ENCODE data around the gene SLC2A13.

DNA sequence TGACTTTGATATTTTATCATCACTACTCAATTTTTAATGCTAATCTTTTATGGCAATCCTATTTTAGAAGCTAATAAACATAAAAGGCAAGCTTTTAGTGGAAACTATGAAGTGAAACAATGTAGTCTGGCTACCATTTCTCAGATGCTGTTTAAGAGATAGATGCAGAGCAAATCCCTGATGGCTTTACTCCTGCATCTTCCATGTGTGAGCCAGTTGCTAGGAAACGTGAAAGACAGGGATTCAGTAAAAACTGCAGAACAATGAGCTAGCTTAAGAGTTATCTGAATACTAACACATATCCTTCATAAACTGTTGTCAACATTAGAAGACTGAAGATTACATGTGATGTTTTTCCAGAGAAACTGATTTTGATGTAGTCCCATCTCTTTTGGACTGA, 112.6 kb downstream of the SLC2A13 start:
- no peak for TF ChIP-seq POLR2AphosphoS5 (IDR thresholded peaks at IDR 0.05)
- TF ChIP-seq, protein P1, sequence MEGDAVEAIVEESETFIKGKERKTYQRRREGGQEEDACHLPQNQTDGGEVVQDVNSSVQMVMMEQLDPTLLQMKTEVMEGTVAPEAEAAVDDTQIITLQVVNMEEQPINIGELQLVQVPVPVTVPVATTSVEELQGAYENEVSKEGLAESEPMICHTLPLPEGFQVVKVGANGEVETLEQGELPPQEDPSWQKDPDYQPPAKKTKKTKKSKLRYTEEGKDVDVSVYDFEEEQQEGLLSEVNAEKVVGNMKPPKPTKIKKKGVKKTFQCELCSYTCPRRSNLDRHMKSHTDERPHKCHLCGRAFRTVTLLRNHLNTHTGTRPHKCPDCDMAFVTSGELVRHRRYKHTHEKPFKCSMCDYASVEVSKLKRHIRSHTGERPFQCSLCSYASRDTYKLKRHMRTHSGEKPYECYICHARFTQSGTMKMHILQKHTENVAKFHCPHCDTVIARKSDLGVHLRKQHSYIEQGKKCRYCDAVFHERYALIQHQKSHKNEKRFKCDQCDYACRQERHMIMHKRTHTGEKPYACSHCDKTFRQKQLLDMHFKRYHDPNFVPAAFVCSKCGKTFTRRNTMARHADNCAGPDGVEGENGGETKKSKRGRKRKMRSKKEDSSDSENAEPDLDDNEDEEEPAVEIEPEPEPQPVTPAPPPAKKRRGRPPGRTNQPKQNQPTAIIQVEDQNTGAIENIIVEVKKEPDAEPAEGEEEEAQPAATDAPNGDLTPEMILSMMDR (IDR thresholded peaks at IDR 0.05), result no peak

Measured in upper lobe of left lung (tissue), 4 donors.